HG02571 (cell line): ENCODE data around the gene NUTF2.
A peak's percentile ranks its signal among the peaks of the same experiment; 100 is the strongest.

ENCODE experiments used
- ATAC-seq: cut with Tn5 transposase; IDR thresholded peaks from one replicate; pipeline ENCODE4 v1.9.1; 2021; ENCODE audit warnings: mild to moderate bottlenecking, moderate library complexity; ENCODE audit not compliant: unreplicated experiment

The NUTF2 gene

DNA sequence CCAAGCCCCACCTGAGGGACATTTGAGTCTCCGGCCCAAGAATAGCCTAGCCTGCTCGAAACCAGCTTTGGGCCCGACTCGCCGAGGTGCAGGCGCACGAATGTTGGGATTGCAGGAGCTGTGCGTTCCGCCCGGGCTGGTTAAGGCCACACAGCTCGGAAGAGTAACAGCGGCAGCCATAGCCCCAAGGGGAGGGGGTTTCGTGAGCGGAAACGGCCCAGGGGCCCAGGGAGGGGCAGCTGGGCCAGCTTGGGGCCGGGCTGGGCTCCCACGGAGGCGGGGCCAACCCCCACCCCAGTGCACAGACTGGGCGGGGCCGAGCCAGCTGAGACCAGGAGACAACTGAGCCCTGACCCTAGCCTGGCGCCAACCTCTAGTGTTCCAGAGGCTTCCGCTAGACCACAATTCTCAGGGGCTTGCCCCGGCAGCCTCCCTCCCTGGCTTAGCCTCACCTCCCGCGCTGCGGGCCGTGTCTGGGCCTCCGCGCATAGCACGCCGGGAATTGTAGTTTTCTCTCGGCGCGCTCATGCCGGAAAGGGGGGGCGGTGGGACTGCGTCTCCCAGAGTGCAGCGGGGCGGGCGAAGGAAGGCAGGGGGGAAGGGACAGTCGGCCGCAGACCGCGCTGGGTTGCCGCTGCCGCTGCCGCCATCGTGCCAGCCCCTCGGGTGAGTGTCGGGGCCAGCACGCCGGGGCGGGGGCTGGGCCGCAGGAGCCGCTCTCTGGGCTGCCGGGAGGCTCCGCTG lies at the start of gene NUTF2:
NUTF2 (plus strand) TSS at position 614 of the 744 bp plus-strand sequence. CDS start 18,198 bp downstream, outside the sequence.
- peak; percentile 54 for ATAC-seq

DNA sequence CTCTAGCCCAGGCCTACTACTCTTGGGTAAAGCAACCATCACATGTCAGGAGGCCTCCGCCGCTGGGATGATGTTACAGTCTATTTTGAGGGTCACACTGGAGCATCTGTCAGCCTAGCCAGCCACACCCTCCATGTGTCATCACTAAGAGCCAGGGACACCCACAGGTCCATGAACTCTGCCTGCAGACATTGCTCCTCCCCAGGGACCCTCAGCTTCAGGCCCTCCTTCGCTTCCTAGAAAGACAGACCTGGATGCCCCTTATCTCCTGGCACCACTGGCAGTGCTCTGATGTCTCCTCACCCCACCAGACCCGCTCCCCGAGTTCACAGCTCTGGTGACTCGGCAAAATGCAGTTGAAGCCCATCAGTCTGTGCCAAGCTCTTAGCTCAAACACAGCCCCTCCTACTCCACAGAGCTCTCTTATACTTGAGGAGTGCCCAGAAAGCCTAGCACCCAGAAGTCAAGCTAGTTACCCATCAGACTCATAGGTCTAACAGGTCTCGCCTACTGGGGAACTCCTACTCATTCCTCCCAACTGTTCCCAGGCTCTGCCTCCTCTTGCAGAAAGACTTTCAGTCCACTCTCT lies 46.3 kb upstream of the NUTF2 start:
- no peak for ATAC-seq

DNA sequence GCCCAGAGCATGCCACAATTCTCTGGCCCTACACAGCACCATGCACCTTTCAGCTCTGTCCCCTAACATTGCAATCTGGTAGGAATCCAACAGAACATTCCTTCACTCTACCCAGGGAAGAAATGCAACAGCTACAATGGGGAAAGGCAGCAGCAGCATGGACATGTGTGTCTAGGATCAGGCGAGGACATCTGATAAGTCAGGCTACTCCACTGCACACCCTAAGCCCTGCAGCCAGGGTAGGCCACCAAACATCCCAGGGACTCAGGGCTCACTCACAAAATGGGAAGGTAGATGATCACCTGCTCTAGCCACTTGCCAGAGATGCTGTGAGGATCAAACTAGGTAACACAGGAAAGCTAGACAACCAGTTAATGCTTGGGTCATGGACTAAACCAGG lies 45.5 kb upstream of the NUTF2 start:
- no peak for ATAC-seq

DNA sequence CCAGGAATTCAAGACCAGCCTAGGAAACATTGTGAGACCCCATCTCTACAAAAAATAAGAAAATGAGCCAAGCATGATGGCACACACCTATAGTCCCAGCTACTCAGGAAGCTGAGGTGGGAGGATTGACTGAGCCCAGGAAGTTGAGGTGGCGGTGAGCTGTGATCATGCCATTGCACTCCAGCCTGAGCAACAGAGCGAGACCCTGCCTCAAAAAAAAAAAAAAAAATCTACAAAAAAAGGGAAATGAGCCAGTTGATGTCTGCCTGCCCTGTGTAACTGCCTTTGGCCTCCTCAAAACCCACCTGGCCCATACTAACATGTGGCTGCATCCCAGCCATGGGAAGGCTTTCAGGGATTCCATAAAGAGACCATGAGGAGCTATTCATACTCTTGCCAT lies 44.9 kb upstream of the NUTF2 start:
- ATAC-seq: no peak

DNA sequence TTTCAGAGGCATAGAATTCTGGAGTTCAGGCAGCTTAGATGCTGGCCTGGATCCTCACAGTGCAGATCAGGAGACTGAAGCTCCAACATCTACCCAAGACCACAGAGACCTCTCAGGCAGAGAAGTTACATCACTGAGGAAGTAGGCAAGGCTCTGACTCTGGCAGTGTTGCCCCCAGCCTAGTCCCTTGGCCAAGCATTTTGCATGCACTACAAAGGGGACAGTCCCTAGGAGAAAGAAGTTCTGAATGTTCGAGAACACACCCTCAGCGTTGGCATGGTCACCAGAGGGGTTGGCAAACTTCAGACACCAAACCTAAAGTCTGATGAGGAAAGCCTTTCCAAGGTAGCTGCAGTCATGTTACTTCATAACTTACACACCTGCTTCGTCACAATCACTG lies 42.8 kb upstream of the NUTF2 start:
- ATAC-seq: no peak

DNA sequence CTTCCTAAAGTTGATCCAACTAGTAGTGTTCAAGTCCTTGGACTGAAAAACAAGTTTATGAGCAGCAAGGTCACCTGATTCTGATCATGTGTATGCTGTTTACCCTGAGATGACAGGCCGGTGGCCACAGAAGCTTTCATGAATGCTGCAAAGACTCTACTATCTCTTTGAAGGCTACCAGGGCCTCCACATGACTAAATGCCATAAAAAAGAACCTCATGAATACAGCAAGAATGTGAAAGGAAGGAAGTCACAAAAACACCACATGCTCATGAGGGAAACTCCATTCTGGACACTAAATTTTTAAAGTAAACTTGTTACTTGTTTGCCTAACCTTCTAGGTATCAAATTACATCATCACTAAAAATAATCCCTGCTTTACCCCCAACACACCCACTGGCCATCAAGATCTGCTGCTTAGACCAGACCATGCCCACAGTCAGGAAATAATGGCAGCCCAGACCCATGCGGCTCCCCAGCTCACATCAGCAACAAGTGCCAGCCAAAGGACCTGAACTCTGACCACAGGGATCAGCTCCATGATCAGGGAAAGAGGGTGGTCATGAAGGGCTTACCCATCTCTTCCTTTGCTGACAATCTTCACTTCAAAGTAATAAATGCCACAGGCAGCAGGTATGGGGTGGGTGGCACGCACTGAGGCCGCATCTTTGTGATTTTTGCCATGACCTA lies 41.7 kb upstream of the NUTF2 start:
- ATAC-seq: no peak

DNA sequence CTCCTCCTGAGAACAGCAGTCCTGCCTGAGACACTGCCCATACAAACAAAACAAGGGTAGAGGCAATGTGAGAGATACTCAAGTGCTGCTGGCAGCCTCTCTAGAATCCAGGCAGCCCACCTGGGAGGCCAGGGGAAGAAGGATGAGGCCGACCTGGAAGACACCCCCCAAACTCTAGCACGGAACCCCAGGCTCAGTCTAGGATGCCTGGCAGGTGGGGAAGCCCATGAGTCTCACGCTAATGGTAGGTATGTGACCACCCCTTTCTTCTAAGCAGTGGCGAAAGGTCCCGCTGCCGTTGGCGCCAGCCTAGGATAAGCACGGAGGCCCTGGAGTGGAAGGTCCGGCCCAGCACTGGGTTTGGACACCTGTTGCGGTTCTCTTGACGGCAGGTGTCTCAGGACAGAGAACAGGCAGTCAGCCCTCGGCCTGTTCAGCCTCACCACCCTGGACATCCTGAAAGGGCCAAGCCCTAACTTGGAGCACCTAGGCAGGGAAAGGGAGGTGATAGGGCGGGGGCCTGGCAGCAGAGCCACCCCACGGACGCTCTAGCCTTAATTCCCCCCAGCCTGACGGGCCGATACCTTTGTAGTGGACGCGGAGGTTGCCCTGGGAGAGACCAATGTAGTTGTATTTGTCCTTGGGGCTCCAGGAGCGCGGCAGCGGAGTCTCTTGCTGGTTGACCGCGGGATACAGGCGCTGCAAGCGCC lies 40.9 kb upstream of the NUTF2 start:
- no peak for ATAC-seq

DNA sequence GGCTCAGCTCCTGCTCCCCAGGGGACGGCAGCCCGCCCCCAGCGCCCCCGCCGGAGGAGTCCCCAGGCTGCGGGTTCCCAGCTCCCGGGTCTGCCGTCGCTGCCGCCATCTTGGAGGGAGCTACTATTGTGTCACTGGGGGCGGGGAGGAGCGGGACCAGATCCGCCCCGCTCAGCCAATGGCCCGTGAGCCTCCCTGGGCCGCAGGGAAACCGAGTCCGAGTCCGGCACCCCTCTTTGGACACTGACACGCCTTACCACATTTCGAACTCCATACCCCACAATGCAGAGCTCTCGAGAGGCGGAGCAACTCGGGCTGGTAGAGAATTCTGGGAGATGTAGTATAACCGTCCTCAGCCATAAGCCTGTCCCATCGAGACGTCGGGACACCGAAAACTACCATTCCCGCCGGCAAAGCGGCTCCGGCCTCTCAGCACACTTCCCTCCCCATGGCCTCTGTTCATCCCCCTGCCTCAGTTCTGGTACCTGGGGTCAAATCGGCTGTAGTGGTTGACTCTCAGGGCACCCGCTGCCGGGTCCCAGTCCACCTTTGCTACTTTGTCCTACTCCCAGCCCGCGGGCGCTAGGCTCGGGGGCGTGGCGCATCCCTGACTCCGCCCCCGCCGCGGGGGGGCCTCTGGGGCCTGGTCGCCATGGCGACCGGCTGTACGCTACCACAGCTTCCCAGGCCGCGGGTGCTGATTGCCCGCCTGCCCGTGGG lies 40.1 kb upstream of the NUTF2 start, which contains the start of the genes RANBP10 and TSNAXIP1:
RANBP10 (minus strand) TSS at position 133 of the 720 bp plus-strand sequence; CDS start at position 109, 24 bp downstream.
TSNAXIP1 (plus strand) TSS at position 462 of the 720 bp plus-strand sequence. CDS start 261 bp downstream, outside the sequence.
- peak; percentile 92 for ATAC-seq

DNA sequence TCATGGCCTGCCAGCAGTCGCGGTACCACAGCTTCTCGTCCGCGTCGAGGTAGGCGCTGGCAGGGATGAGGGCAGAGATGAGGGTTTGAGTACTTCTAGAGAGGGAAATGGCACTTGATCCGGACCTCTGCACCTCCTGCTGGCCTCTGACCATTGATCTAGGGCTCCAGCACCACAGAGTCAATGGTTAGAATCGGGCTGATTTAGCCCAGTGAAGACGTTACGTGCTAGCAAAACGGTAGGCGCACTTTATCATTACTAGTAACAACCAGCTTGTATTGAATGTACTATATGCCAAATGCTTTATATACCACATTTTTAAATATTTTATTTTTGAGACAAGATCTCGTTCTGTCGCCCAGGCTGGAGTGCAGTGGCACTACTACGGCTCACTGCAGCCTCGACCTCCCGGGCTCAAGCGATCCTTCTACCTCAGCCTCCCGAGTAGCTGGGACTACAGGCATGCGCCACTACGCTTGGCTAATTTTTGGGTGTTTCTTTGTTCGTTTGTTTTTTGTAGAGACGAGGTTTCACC lies 39.5 kb upstream of the NUTF2 start:
- ATAC-seq: no peak

DNA sequence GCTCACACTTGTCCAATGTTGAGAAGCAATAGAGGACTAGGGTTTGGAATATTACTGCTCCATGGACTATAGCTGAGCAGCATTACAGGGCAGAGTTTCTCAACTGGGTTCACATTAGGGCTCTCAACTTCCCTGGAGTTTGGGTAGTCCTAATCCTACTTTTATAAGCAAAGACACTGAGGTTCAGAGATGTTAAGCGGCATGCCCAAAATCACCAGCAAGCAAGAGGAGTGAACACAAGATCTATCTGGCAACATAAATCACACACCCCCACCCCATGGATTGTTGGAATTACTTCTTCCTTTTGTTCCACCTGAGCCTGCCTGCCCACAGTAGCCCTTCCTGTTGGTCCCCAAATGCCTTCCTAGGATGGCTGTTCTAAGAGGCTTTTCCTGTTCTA lies 34.8 kb upstream of the NUTF2 start:
- no peak for ATAC-seq

DNA sequence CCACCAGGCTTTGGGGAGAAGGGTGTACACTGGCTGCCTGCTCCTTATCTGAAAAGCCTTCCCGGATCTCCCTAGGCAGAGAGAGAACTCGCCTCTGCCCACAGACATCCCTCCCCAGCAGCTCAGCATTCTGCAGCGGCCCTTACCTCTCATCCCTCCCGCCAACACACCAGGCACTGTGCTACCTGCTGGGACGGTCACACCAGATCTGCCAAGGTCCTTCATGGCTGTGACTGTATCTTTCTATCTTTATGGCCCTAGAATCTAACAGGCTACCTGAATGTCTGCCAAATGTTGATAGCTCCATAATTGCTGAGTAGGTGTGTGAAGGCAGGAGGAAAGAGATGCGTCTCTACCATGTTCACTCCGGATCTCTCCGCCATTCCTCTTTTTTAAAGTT lies 32.2 kb upstream of the NUTF2 start:
- no peak for ATAC-seq

DNA sequence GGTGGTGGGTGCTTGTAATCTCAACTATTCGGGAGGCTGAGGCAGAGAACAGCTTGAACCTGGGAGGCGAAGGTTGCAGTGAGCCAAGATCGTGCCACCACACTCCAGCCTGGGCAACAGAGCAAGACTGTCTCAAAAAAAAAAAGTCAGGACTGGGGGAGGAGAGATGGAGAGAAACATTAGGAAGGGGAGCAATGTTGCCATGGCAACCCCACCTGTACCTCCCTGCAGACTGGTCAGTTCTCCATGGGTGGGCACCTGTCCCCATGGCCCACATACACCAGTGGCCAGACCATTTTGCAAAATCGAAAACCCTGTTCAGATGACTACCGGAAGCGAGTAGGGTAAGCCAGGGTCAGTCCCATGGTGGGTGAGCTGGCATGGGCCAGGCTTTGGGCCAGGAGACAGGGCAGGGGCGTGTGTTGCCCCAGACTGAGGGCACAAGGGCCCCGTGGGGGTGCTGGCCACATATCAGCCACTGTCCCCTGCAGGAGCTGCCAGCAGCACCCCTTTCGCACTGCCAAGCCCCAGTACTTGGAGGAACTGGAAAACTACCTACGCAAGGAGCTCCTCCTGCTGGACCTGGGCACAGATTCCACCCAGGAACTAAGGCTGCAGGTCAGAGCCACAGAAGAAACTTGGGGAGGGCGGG lies 26.0 kb upstream of the NUTF2 start:
- no peak for ATAC-seq

DNA sequence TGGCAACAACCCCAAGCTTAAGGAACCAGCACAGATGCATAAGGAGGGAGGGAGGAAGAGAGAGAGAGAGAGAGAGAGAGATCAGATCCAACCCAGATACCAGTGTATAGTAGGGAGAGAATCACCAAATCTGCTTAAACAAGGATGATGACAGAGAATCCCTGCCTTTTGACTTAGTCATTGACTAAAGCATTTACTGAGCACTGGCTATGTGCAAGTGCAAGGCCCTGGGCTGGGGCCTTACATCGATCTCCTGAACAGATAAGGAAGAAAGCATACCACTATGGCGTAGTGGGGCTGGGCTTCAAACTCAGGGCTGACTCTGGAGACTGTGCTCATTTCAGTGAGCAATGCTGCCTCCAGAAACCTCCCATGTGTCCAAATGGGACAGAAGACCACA lies 24.2 kb upstream of the NUTF2 start:
- no peak for ATAC-seq

DNA sequence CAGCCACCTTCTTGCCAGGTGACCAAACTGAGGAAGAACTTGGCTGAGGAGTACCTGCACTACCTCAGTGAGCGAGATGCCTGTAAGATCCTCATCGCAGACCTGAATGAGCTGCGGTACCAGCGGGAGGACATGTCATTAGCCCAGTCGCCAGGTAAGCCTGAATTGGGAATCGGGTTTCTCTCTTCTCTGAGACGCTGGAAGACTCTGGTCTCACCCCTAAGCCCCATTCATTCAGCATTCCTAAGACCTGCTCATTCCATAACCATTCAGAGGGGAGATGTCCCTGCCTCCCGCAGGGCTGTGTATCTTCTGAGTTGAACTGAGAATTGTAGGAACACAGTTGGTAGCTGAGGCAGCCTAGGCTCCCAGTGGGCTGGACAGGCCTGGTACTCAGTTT lies 21.6 kb upstream of the NUTF2 start:
- no peak for ATAC-seq

DNA sequence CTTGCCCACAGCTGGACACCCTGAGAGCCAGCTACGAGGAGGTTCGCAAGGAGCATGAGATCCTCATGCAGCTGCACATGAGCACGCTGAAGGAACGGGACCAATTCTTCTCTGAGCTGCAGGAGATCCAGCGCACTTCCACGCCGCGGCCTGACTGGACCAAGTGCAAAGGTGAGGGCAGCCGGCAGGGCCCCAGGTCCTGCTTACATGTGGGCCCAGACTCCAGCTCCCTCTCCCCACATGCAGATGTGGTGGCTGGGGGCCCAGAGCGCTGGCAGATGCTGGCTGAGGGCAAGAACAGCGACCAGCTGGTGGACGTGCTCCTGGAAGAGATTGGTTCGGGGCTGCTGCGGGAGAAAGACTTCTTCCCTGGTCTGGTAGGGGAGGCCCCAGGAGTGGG lies 20.8 kb upstream of the NUTF2 start:
- ATAC-seq: no peak

DNA sequence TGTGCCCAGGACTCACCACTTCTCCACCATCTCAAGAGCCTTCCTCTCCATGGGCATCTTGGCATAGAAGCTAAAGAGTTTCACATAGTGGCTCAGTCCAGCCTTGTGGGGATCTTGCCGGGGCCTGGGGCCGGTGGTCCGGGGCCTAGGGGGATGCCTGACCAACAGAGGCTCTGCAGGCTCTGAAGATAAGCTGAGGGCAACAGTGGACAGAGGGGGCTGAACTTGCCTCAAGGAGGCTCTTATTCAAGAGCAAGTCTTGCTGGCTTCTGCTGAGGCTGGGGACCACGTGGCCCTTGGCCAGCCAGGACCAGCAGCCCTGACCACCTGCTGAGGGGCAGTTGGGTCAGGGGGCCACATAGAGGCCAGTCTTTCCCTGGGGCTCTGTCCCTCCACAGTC lies 18.1 kb upstream of the NUTF2 start:
- no peak for ATAC-seq

DNA sequence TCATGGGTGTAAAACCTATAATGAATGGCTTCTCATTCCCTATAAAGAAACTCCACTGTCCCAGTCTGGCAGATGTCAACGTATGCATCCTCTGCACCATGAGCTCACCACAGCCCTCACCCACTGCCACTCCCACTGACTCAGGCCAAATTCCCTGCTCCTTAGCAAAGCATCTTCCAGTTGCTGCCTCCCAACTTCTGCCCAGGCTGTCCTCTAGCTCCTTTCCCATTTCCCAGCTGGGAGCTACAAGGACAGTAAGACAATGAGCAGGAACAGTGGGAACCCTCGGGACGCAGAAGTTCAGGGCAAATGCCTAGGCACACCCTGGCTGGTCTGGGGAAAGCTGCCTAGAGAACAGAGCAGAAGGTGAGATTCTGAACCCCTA lies 13.7 kb upstream of the NUTF2 start:
- no peak for ATAC-seq

DNA sequence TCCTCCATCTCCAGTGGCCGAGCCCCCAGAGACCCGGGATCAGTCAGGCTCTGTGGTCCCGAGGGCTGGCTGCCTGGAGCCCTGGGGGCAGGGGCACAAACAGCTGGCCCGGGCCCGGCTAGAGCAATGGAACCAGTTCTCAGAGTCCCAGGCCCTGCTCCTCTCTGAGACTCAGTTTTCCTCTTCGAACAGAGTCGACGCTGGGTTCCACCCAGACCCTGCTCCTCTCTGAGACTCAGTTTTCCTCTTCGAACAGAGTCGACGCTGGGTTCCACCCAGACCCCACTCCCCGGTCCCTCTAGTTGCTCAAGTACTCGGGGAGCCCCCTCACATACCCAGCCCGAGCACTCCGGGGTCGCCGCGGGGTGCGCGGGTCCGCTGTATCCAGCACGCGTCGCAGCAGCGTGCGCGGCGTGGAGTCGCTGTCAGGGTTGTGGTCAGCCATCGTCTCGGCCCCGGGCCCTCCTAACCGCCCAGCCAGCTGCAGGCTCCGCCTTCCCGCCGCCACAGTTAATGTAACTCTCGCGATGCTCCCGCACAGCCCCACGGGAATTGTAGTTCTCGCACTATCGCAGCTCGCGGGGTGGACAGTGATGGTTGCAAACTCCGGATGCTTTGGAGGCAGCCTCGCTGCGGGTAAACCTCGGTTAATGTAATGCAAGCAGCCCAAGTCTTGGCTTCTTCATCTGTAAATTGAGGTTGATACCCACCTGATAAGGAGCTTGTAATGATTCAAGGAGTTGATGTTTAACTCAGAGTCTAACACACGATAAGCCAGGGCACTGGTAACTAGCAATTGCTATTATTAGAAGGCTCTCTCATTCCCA lies 13.1 kb upstream of the NUTF2 start:
- peak; percentile 94 for ATAC-seq

DNA sequence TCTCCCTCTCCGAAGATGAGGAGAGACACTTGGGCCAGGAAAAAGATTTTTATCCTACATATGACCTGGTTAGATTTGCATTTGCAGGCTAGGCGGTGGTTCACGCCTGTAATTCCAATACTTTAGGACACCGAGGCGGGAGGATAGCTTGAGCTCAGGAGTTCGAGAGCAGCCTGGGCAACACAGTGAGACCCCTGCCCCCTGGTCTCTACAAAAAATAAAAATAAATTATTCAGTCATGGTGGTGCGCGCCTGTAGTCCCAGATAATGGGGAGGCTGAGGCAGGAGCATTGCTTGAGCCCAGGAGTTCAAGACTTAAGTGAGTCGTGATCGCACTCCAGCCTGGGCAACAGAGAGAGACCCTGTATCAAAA lies 12.5 kb upstream of the NUTF2 start:
- ATAC-seq: no peak
